ENCODE measurements around the gene S100A3.

GRCh38 chr1:153597206-153597605 lies 48.1 kb upstream of the S100A3 start:
- TF ChIP-seq, protein P1, sequence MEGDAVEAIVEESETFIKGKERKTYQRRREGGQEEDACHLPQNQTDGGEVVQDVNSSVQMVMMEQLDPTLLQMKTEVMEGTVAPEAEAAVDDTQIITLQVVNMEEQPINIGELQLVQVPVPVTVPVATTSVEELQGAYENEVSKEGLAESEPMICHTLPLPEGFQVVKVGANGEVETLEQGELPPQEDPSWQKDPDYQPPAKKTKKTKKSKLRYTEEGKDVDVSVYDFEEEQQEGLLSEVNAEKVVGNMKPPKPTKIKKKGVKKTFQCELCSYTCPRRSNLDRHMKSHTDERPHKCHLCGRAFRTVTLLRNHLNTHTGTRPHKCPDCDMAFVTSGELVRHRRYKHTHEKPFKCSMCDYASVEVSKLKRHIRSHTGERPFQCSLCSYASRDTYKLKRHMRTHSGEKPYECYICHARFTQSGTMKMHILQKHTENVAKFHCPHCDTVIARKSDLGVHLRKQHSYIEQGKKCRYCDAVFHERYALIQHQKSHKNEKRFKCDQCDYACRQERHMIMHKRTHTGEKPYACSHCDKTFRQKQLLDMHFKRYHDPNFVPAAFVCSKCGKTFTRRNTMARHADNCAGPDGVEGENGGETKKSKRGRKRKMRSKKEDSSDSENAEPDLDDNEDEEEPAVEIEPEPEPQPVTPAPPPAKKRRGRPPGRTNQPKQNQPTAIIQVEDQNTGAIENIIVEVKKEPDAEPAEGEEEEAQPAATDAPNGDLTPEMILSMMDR (IDR thresholded peaks at IDR 0.05), result no peak
- TF ChIP-seq POLR2A (IDR thresholded peaks at IDR 0.05), result no peak

Data from prostate gland (tissue), 2 donors.